RWPE1 (cell line): ENCODE measurements around the gene HDHD3.
"Not testable (repeated sequence)": the region's sequence is repeated elsewhere in the genome, so short reads cannot be mapped to it uniquely, and the experiment has no call there.

ENCODE experiments used
- CTCF ChIA-PET: fragments of 350-600 bp; sonication (Branson Sonifier 250); formaldehyde crosslinking; extraction: SDS; loops from one replicate; lab custom pipeline; 2021; lab: Yijun Ruan, JAX
- POLR2A ChIA-PET: fragments of 400-600 bp; formaldehyde crosslinking; extraction: SDS; loops from one replicate; lab custom pipeline; 2020; ENCODE audit warnings: antibody characterized with exemption; ENCODE audit not compliant: low non-redundant PET; lab: Yijun Ruan, JAX
- DNase-seq: peaks from one replicate; pipeline ENCODE4 v3.0.0; 2012; ENCODE audit warnings: low spot score
- H3K27ac ChIP-seq: fragments of 450-650 bp; 2 replicates; pipeline ENCODE4 v1.5.1; 2017
- TF ChIP-seq, protein P1 (sequence below): fragments of 450-650 bp; conservative IDR thresholded peaks from 2 replicates; pipeline ENCODE4 v1.5.1; 2017; ENCODE audit warnings: low read depth, mild to moderate bottlenecking

The HDHD3 gene

GRCh38 chr9:113368982-113369854 is 7.6 kb downstream of the HDHD3 start:
- no peak for DNase-seq
- CTCF ChIA-PET: interaction anchor here (0.6 kb wide), 2 partner anchors 10 to 286 kb away, joined by 3 read pairs; no protein-coding TSS in a partner anchor
- H3K27ac ChIP-seq: no peak overlapping the region
- POLR2A ChIA-PET: interaction anchor here (1.0 kb wide), 1 partner anchor 19 kb away, joined by 3 read pairs; no protein-coding TSS in a partner anchor
- TF ChIP-seq, protein P1, sequence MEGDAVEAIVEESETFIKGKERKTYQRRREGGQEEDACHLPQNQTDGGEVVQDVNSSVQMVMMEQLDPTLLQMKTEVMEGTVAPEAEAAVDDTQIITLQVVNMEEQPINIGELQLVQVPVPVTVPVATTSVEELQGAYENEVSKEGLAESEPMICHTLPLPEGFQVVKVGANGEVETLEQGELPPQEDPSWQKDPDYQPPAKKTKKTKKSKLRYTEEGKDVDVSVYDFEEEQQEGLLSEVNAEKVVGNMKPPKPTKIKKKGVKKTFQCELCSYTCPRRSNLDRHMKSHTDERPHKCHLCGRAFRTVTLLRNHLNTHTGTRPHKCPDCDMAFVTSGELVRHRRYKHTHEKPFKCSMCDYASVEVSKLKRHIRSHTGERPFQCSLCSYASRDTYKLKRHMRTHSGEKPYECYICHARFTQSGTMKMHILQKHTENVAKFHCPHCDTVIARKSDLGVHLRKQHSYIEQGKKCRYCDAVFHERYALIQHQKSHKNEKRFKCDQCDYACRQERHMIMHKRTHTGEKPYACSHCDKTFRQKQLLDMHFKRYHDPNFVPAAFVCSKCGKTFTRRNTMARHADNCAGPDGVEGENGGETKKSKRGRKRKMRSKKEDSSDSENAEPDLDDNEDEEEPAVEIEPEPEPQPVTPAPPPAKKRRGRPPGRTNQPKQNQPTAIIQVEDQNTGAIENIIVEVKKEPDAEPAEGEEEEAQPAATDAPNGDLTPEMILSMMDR: no peak

GRCh38 chr9:113368348-113368981 is 8.3 kb downstream of the HDHD3 start:
- CTCF ChIA-PET: interaction anchor here (0.6 kb wide), 1 partner anchor 286 kb away, joined by 3 read pairs; no protein-coding TSS in a partner anchor
- no peak for DNase-seq
- POLR2A ChIA-PET: interaction anchor here (1.0 kb wide), 1 partner anchor 19 kb away, joined by 3 read pairs; no protein-coding TSS in a partner anchor
- TF ChIP-seq, protein P1: no peak
- no peak overlapping the region for H3K27ac ChIP-seq

- POLR2A ChIA-PET, H3K27ac ChIP-seq, CTCF ChIA-PET: not testable (repeated sequence)
Observed at GRCh38 chr9:113365652-113366051, 11.1 kb downstream of the HDHD3 start.

GRCh38 chr9:113364951-113365350 is 11.8 kb downstream of the HDHD3 start:
- CTCF ChIA-PET: interaction anchor here (1.4 kb wide), 1 partner anchor 36 kb away, joined by 4 read pairs; the partner anchor contains the start of gene ALAD
- TF ChIP-seq, protein P1: no peak
- POLR2A ChIA-PET: no interaction called here
- H3K27ac ChIP-seq: no peak overlapping the region
- no peak for DNase-seq

More at GRCh38 chr9:113365652-113366051, 11.1 kb downstream of the HDHD3 start:
- not testable (repeated sequence) for DNase-seq

- no peak overlapping the region for H3K27ac ChIP-seq
- ChIA-PET POLR2A (no interaction called here), CTCF (interaction anchor here (1.4 kb wide), 1 partner anchor 38 kb away, joined by 4 read pairs; the partner anchor contains the start of gene ALAD)
- DNase-seq: no peak
- TF ChIP-seq, protein P1: no peak
Observed at GRCh38 chr9:113363336-113363735, 13.4 kb downstream of the HDHD3 start.

DNA sequence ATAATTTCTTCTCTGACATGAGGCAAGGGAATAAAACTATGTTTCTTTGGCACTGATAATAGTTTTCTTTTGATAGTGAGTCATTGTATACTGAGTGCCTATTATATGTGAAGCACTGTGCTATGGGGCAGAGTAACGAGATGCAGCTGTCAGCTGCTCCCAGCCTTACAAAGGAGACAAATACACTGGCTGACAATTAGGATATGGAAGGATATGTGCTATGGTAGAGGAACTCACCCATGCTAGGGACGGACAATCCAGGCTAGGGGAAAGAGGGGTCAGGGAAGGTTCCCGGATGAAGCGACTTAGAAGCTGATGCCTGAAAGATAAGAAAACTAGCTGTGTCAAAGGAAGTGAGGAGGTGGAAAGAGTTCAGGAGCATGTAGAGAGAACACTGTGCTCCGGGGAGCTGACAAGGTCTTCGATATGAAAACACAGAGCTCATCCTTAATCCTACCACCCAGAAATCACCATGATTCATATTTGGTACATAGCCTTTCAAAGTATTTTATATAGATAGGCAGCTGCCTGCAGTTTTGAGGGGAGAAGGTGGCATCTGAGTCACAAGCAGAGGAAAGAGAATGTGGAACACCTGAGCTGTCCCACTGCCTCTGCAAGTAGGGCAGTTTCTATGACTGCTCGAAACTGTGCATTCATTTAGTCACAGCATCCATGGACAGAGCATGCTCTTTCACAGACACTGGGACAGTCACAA is 15.3 kb downstream of the HDHD3 start:
- ChIA-PET POLR2A (interaction anchor here (0.6 kb wide), 1 partner anchor 1568 kb away, joined by 3 read pairs; no protein-coding TSS in a partner anchor), CTCF (interaction anchor here (1.1 kb wide), 1 partner anchor 40 kb away, joined by 5 read pairs; no protein-coding TSS in a partner anchor)
- no peak overlapping the region for H3K27ac ChIP-seq
- DNase-seq: no peak
- TF ChIP-seq, protein P1: no peak
